GM15510 (cell line): ENCODE results near the gene GGCX.

Source experiments
- POLR2A ChIP-seq: IDR thresholded peaks from 3 replicates; pipeline ENCODE4 v1.6.1; 2011; ENCODE audit warnings: borderline replicate concordance; ENCODE audit not compliant: insufficient read length; ENCODE audit errors: extremely low read depth

GGCX gene

GRCh38 chr2:85554980-85555612, 6.2 kb downstream of the GGCX start:
- no peak for TF ChIP-seq POLR2A

GRCh38 chr2:85553184-85553583, 8.1 kb downstream of the GGCX start:
- no peak for TF ChIP-seq POLR2A

GRCh38 chr2:85551698-85552678, 9.3 kb downstream of the GGCX start:
- TF ChIP-seq POLR2A: no peak

GRCh38 chr2:85550486-85550885, 10.8 kb downstream of the GGCX start:
- TF ChIP-seq POLR2A: no peak

DNA sequence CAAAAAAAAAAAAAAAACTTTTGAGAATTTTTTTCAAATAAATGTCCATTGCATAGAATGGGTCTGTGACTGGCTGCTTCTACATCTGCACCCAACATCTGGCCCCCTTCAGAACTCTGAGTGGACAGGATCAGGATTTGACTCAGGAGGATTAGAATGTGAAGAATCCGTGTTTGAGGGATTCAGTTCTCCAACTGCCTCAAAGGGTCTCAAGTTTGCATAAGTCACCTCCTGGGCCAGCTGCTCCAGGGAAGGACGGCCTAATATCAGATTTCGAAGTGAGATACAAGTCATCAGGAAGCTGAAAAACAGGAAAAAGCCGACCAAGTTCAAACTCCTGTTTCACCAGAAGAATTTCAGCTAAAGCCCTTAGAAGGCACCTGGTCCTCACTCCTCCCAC, 11.5 kb downstream of the GGCX start:
- no peak for TF ChIP-seq POLR2A

- TF ChIP-seq POLR2A: no peak
These were observed 12.2 kb downstream of the GGCX start for GRCh38 chr2:85549095-85549494.

DNA sequence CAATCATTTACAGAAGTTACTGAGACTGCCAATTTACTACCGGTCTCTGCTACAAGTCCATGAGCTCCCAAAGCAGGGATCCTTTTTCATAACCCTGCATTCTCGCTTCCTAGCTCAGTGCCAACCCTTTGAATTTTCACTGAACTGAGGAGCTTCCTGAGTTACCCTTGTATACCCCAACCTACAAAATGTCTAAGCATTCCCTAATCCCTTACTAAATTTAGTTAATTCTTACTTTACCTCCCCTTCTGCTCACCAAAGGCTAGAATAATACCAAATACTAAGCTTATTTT, 12.7 kb downstream of the GGCX start:
- TF ChIP-seq POLR2A: no peak

DNA sequence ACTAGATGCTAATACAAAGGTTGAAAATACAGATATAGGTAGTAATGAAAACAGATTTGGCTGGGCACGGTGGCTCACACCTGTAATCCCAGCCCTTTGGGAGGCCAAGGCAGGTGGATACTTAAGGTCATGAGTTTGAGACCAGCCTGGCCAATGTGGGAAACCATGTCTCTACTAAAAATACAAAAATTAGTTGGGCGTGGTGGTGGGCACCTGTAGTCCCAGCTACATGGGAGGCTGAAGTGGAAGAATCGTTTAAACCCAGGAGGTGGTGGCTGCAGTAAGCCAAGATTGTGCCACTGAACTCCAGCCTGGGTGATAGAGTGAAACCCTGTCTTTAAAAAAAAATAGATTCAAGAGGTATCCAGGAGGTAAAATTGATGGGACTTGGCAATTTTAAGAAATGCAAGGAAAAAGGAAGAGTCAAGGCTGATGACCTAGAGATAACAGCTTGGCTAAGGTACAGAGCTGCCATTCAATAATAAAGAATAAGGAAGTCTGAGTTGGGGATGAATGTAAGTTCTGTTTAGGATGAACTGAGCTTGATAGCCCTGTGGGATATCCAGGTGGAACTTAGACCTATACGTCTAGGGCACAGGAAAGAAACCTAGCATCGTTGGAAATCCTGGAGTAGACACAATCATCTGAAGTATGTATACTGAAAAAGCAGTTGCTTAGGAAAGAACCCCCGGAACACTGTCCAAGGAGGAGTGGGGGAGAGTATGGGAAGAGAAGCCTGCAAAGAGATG, 13.3 kb downstream of the GGCX start:
- TF ChIP-seq POLR2A: no peak

GRCh38 chr2:85547089-85547858, 14.0 kb downstream of the GGCX start:
- no peak for TF ChIP-seq POLR2A

- peak; percentile 24 for TF ChIP-seq POLR2A
These were observed 15.5 kb downstream of the GGCX start for GRCh38 chr2:85545780-85546240.

- no peak for TF ChIP-seq POLR2A
These were observed 18.5 kb downstream of the GGCX start for GRCh38 chr2:85542777-85543176.

GRCh38 chr2:85541753-85542457, 19.4 kb downstream of the GGCX start:
- TF ChIP-seq POLR2A: no peak

DNA sequence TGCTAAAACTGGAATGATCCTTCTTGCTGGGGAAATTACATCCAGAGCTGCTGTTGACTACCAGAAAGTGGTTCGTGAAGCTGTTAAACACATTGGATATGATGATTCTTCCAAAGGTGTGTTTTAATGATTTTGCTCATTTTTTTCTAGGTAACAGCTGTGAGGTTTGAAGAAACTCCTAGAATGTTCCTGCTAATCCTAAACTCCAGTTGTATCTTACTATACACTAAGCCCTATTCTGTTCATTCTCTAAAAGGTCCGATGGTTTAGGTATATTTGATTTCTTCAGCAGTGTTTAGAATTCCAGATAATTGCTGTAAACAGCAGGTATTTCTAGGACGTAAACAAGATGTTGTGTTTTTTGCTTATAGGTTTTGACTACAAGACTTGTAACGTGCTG, 20.0 kb downstream of the GGCX start:
- no peak for TF ChIP-seq POLR2A

DNA sequence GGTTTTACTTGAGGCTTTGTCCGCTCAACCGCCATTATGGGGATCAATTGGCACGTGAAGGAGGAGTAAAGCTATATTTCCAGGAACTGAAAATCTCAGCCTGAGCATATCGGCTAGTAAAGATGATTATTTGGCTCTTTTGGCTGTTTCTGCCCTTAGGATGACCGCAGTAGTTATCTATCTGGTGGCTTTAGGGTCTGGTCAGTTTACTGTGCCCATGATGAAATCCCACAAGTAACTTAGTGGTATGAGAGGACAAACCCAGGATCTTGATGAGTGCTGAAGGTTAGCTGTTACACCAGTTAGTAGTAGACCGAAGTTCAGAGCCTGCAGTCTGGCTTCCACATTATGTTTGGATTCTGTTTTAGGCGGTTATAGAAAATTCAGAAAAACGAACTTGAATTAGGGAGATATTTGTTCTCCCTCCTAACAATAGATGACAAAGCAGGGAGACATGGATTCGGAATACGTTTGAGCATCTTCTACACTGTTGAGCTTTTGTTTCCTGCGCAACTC, 21.1 kb downstream of the GGCX start:
- no peak for TF ChIP-seq POLR2A
